ENCODE results near the gene ACBD6.

GRCh38 chr1:180352588-180352987 lies 149.8 kb downstream of the ACBD6 start:
- TF ChIP-seq, protein P1, sequence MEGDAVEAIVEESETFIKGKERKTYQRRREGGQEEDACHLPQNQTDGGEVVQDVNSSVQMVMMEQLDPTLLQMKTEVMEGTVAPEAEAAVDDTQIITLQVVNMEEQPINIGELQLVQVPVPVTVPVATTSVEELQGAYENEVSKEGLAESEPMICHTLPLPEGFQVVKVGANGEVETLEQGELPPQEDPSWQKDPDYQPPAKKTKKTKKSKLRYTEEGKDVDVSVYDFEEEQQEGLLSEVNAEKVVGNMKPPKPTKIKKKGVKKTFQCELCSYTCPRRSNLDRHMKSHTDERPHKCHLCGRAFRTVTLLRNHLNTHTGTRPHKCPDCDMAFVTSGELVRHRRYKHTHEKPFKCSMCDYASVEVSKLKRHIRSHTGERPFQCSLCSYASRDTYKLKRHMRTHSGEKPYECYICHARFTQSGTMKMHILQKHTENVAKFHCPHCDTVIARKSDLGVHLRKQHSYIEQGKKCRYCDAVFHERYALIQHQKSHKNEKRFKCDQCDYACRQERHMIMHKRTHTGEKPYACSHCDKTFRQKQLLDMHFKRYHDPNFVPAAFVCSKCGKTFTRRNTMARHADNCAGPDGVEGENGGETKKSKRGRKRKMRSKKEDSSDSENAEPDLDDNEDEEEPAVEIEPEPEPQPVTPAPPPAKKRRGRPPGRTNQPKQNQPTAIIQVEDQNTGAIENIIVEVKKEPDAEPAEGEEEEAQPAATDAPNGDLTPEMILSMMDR (IDR thresholded peaks at IDR 0.05 in 2 of 3, conservative IDR thresholded peaks at IDR 0.05 in 1 of 3; ENCODE audit: control insufficient read depth in 2 of 3, extremely low read depth in 1 of 3, insufficient read depth in 1 of 3, low read depth in 3 of 3, low read length in 3 of 3) = no peak
- TF ChIP-seq, protein P2, sequence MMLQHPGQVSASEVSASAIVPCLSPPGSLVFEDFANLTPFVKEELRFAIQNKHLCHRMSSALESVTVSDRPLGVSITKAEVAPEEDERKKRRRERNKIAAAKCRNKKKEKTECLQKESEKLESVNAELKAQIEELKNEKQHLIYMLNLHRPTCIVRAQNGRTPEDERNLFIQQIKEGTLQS (IDR thresholded peaks at IDR 0.05; ENCODE audit: borderline replicate concordance, extremely low read depth, low read depth, low read length) = no peak
- no peak for TF ChIP-seq POLR2A (IDR thresholded peaks at IDR 0.05; ENCODE audit: low read depth, low read length)
- TF ChIP-seq RFX5 (IDR thresholded peaks at IDR 0.05; ENCODE audit: low read depth, low read length) = no peak
- TF ChIP-seq POLR2AphosphoS5 (IDR thresholded peaks at IDR 0.05; ENCODE audit: low read length) = no peak
- TF ChIP-seq IKZF1 (conservative IDR thresholded peaks at IDR 0.05) = no peak
- TF ChIP-seq SREBF2 (IDR thresholded peaks at IDR 0.05; ENCODE audit: low read length) = no peak
- TF ChIP-seq, protein P3, sequence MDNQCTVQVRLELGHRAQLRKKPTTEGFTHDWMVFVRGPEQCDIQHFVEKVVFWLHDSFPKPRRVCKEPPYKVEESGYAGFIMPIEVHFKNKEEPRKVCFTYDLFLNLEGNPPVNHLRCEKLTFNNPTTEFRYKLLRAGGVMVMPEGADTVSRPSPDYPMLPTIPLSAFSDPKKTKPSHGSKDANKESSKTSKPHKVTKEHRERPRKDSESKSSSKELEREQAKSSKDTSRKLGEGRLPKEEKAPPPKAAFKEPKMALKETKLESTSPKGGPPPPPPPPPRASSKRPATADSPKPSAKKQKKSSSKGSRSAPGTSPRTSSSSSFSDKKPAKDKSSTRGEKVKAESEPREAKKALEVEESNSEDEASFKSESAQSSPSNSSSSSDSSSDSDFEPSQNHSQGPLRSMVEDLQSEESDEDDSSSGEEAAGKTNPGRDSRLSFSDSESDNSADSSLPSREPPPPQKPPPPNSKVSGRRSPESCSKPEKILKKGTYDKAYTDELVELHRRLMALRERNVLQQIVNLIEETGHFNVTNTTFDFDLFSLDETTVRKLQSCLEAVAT (IDR thresholded peaks at IDR 0.05) = no peak

Measured in GM12878 (cell line).